CD4-positive, CD25-positive, alpha-beta regulatory T cell (primary cell): ENCODE results near the gene OSBPL6. TPM values are rescaled to one million over a fixed set of nuclear protein-coding genes. Genes with fewer than 3 reads are reported as not detected.
A peak's percentile ranks its signal among the peaks of the same experiment; 100 is the strongest.

Experiments used
- ATAC-seq, 2 donors: fragments of 150-1000 bp; cut with Tn5 transposase; one replicate each; pipeline ENCODE4 v1.10.0; 2021; ENCODE audit warnings: low read depth in 2 of 2, moderate number of reproducible peaks in 2 of 2, moderate library complexity in 1 of 2
- DNase-seq, 3 donors: peaks; one replicate each; pipeline versions ENCODE4 v3.0.0 to v3.0.0-alpha.2; 2012 to 2022; ENCODE audit warnings: mixed read lengths in 1 of 3
- H3K27ac ChIP-seq: one replicate; pipeline ENCODE4 v1.7.0; 2013; ENCODE audit warnings: mild to moderate bottlenecking, low read length; ENCODE audit not compliant: insufficient read depth, poor library complexity, severe bottlenecking
- H3K27me3 ChIP-seq: one replicate; pipeline ENCODE4 v1.7.0; 2013; ENCODE audit warnings: low read length; ENCODE audit not compliant: control insufficient read depth, insufficient read depth
- H3K36me3 ChIP-seq: one replicate; pipeline ENCODE4 v1.7.0; 2013; ENCODE audit warnings: mild to moderate bottlenecking, low read length, moderate library complexity; ENCODE audit not compliant: control insufficient read depth, insufficient read depth
- H3K4me1 ChIP-seq: 2 replicates; pipeline ENCODE4 v1.7.0; 2013; ENCODE audit warnings: mild to moderate bottlenecking, low read length; ENCODE audit not compliant: insufficient read depth, control insufficient read depth, poor library complexity, severe bottlenecking
- H3K4me3 ChIP-seq: one replicate; pipeline ENCODE4 v1.7.0; 2013; ENCODE audit warnings: low read depth, mild to moderate bottlenecking, low read length, moderate library complexity
- H3K9me3 ChIP-seq, 2 experiments: 1 replicate in 1 of 2; 2 replicates in 1 of 2; pipeline ENCODE4 v1.7.0; 2013; ENCODE audit warnings: low read length in 2 of 2, mild to moderate bottlenecking in 1 of 2, moderate library complexity in 1 of 2; ENCODE audit not compliant: control insufficient read depth in 2 of 2
- H3K27ac Mint-ChIP-seq, 3 donors: one replicate each; pipeline ENCODE4 v1.8.0; 2020 to 2022; ENCODE audit warnings: mild to moderate bottlenecking in 3 of 3, mixed read lengths in 3 of 3, moderate library complexity in 2 of 3
- H3K27me3 Mint-ChIP-seq: one replicate; pipeline ENCODE4 v1.8.0; 2022; ENCODE audit warnings: mild to moderate bottlenecking, mixed read lengths
- H3K36me3 Mint-ChIP-seq: one replicate; pipeline ENCODE4 v1.8.0; 2020; ENCODE audit warnings: mixed read lengths
- H3K4me1 Mint-ChIP-seq, 4 donors: one replicate each; pipeline ENCODE4 v1.8.0; 2020 to 2022; ENCODE audit warnings: mixed read lengths in 4 of 4, mild to moderate bottlenecking in 1 of 4
- H3K4me3 Mint-ChIP-seq, 4 donors: one replicate each; pipeline ENCODE4 v1.8.0; 2020 to 2022; ENCODE audit warnings: mild to moderate bottlenecking in 4 of 4, mixed read lengths in 4 of 4, moderate library complexity in 3 of 4
- H3K9me3 Mint-ChIP-seq, 7 donors: one replicate each; pipeline ENCODE4 v1.8.0; 2020 to 2022; ENCODE audit warnings: mixed read lengths in 7 of 7, mild to moderate bottlenecking in 3 of 7, moderate library complexity in 2 of 7
- polyA plus RNA-seq, 4 donors: library from polyadenylated mRNA; unstranded; fragments of 300-500 nt; fragmentation: Illumina TruSeq; gene quantifications; one replicate each; pipeline ENCODE4 v1.2.3, GENCODE V29; 2021
- total RNA-seq: library from RNA; stranded (reverse); gene quantifications from one replicate; pipeline ENCODE4 v1.2.3, GENCODE V29; 2022

OSBPL6 gene
- total and polyA plus RNA-seq, 5 donors from 2014 or later = 0.34 TPM; not detected in 4

GRCh38 chr2:178425255-178425827 lies 231.0 kb downstream of the OSBPL6 start:
- DNase-seq = no peak
- no peak overlapping the region for H3K4me3 ChIP-seq
- Mint-ChIP-seq H3K9me3 (peaks cover 0 to 18% (median 2%) of the 10 kb centered on the region in 7 donors), H3K27ac (no peak overlapping the region), H3K4me1 (peaks cover 0 to 6% (median 3%) of the 10 kb centered on the region in 4 donors), H3K27me3 (no peaks in the 10 kb centered on the region), H3K4me3 (no peak overlapping the region), H3K36me3 (peaks cover 62% of the 10 kb centered on the region)
- H3K36me3 ChIP-seq = peaks cover 19% of the 10 kb centered on the region
- no peak overlapping the region for H3K27ac ChIP-seq
- no peaks in the 10 kb centered on the region for H3K4me1 ChIP-seq
- H3K9me3 ChIP-seq = peaks cover 0 to 5% of the 10 kb centered on the region in 2 experiments
- no peak for ATAC-seq
- no peaks in the 10 kb centered on the region for H3K27me3 ChIP-seq

GRCh38 chr2:178426388-178426787 lies 232.1 kb downstream of the OSBPL6 start:
- Mint-ChIP-seq H3K27me3 (no peaks in the 10 kb centered on the region), H3K27ac (no peak overlapping the region), H3K4me3 (no peak overlapping the region), H3K36me3 (peaks cover 66% of the 10 kb centered on the region), H3K9me3 (peaks cover 0 to 18% (median 2%) of the 10 kb centered on the region in 7 donors), H3K4me1 (peaks cover 0 to 6% (median 2%) of the 10 kb centered on the region in 4 donors)
- peaks cover 0 to 5% of the 10 kb centered on the region in 2 experiments for H3K9me3 ChIP-seq
- DNase-seq (no peak), ATAC-seq (no peak)
- H3K4me1 ChIP-seq = no peaks in the 10 kb centered on the region
- no peaks in the 10 kb centered on the region for H3K27me3 ChIP-seq
- peaks cover 28% of the 10 kb centered on the region for H3K36me3 ChIP-seq
- H3K4me3 ChIP-seq = no peak overlapping the region
- no peak overlapping the region for H3K27ac ChIP-seq

GRCh38 chr2:178427458-178427857 lies 233.1 kb downstream of the OSBPL6 start:
- H3K4me3 Mint-ChIP-seq = no peak overlapping the region
- no peak for ATAC-seq
- H3K27ac Mint-ChIP-seq = no peak overlapping the region
- Histone ChIP-seq H3K4me1 (no peaks in the 10 kb centered on the region), H3K27me3 (no peaks in the 10 kb centered on the region), H3K36me3 (peaks cover 36% of the 10 kb centered on the region), H3K4me3 (no peak overlapping the region), H3K9me3 (peaks cover 0 to 5% of the 10 kb centered on the region in 2 experiments), H3K27ac (no peak overlapping the region)
- H3K9me3 Mint-ChIP-seq = peaks cover 0 to 18% (median 2%) of the 10 kb centered on the region in 7 donors
- peaks cover 66% of the 10 kb centered on the region for H3K36me3 Mint-ChIP-seq
- no peaks in the 10 kb centered on the region for H3K27me3 Mint-ChIP-seq
- H3K4me1 Mint-ChIP-seq = peaks cover 0 to 6% (median 2%) of the 10 kb centered on the region in 4 donors
- no peak for DNase-seq

GRCh38 chr2:178428396-178428806 lies 234.1 kb downstream of the OSBPL6 start:
- Mint-ChIP-seq H3K27me3 (no peaks in the 10 kb centered on the region), H3K36me3 (peaks cover 63% of the 10 kb centered on the region), H3K9me3 (peaks cover 0 to 18% (median 2%) of the 10 kb centered on the region in 7 donors), H3K4me3 (no peak overlapping the region), H3K27ac (peak overlapping the region in 1 of 3 donors; percentile 47), H3K4me1 (peaks cover 0 to 6% (median 2%) of the 10 kb centered on the region in 4 donors)
- peaks cover 0 to 5% of the 10 kb centered on the region in 2 experiments for H3K9me3 ChIP-seq
- H3K4me1 ChIP-seq = no peaks in the 10 kb centered on the region
- no peak overlapping the region for H3K4me3 ChIP-seq
- peaks cover 43% of the 10 kb centered on the region for H3K36me3 ChIP-seq
- H3K27ac ChIP-seq = no peak overlapping the region
- peak in 1 of 2 donors; percentile 18 for ATAC-seq
- DNase-seq = no peak
- no peaks in the 10 kb centered on the region for H3K27me3 ChIP-seq

GRCh38 chr2:178429336-178429735 lies 235.0 kb downstream of the OSBPL6 start:
- peaks cover 50% of the 10 kb centered on the region for H3K36me3 ChIP-seq
- Mint-ChIP-seq H3K36me3 (peaks cover 58% of the 10 kb centered on the region), H3K4me1 (peaks cover 0 to 2% (median under 1%) of the 10 kb centered on the region in 4 donors), H3K4me3 (no peak overlapping the region), H3K9me3 (peaks cover 0 to 17% (median 2%) of the 10 kb centered on the region in 7 donors), H3K27ac (no peak overlapping the region), H3K27me3 (no peaks in the 10 kb centered on the region)
- peaks cover 0 to 5% of the 10 kb centered on the region in 2 experiments for H3K9me3 ChIP-seq
- ATAC-seq = no peak
- H3K4me1 ChIP-seq = no peaks in the 10 kb centered on the region
- no peak overlapping the region for H3K27ac ChIP-seq
- no peak for DNase-seq
- no peaks in the 10 kb centered on the region for H3K27me3 ChIP-seq
- no peak overlapping the region for H3K4me3 ChIP-seq

- Histone ChIP-seq H3K9me3 (no peaks in the 10 kb centered on the region), H3K4me3 (no peak overlapping the region), H3K4me1 (no peaks in the 10 kb centered on the region), H3K36me3 (peaks cover 77% of the 10 kb centered on the region), H3K27me3 (no peaks in the 10 kb centered on the region), H3K27ac (no peak overlapping the region)
- peaks cover 39% of the 10 kb centered on the region for H3K36me3 Mint-ChIP-seq
- peaks cover 0 to 3% (median 0%) of the 10 kb centered on the region in 4 donors for H3K4me1 Mint-ChIP-seq
- H3K27ac Mint-ChIP-seq = no peak overlapping the region
- H3K27me3 Mint-ChIP-seq = no peaks in the 10 kb centered on the region
- ATAC-seq (no peak), DNase-seq (no peak)
- H3K9me3 Mint-ChIP-seq = no peaks in the 10 kb centered on the region
- no peak overlapping the region for H3K4me3 Mint-ChIP-seq
These were observed 242.3 kb downstream of the OSBPL6 start for GRCh38 chr2:178436662-178437061.

- peaks cover 78% of the 10 kb centered on the region for H3K36me3 ChIP-seq
- H3K4me3 ChIP-seq = no peak overlapping the region
- Mint-ChIP-seq H3K27ac (peak overlapping the region in 1 of 3 donors; percentile 3), H3K36me3 (peaks cover 48% of the 10 kb centered on the region), H3K27me3 (no peaks in the 10 kb centered on the region), H3K4me1 (peaks cover 8 to 16% (median 12%) of the 10 kb centered on the region in 4 donors), H3K9me3 (no peaks in the 10 kb centered on the region), H3K4me3 (no peak overlapping the region)
- H3K27me3 ChIP-seq = no peaks in the 10 kb centered on the region
- H3K9me3 ChIP-seq = no peaks in the 10 kb centered on the region
- no peak for DNase-seq
- no peaks in the 10 kb centered on the region for H3K4me1 ChIP-seq
- ATAC-seq = no peak
- no peak overlapping the region for H3K27ac ChIP-seq
These were observed 247.1 kb downstream of the OSBPL6 start for GRCh38 chr2:178441426-178441825.
